ENCODE results near the gene HYCC1.

DNA sequence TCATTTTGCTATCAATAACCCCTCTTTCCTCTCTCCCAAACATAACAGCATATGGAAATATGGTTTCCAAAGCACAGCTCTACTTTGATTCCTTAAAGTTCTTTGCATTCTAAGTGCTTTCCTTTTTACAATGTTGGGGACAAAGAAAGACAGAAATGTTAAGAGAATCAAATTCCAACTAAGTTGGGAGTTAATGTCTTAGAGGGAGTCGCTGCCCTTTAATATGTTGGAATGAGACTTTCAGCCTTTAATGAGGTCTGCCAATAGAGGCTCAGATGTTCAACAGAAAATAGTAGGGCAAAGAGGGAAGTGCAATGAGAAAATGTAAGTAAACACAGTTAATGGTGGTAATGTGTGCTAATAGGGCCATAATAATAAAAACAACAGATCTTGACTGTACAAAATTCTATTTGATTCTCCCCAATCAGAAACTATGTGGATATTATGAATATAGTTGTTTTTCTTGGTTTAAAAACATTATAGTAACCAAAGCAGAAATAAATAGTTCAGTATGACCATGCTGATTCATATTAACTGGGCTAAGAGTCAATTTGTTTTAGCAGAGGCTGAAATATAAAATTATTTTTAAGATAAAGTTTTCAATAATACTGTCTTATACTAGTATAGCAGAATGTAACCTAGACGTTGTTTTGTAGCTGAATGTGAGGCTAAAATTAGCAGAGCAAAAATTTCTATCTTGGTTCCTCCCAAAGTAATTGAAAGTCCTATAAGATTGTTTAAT lies 10.3 kb downstream of the HYCC1 start:
- no peak for TF ChIP-seq POLR2A (IDR thresholded peaks at IDR 0.05)
- no peak for TF ChIP-seq CTCF (IDR thresholded peaks at IDR 0.05)
- no peak for TF ChIP-seq POLR2AphosphoS5 (IDR thresholded peaks at IDR 0.05)
